ENCODE results near the gene ABI3.

ABI3 gene

GRCh38 chr17:49231563-49231894 lies 21.0 kb downstream of the ABI3 start:
- Histone ChIP-seq H3K9ac (ENCODE audit: low read length) (peak overlapping the region; percentile 42; the same call in 1 of the 2 replicates), H3F3A (ENCODE audit: insufficient read depth) (no peaks in the 10 kb centered on the region), H3K4me3 (ENCODE audit: insufficient read depth, low read length, poor library complexity, severe bottlenecking) (no peak overlapping the region), H2AFZ (ENCODE audit: low read depth, low read length, severe bottlenecking) (peak overlapping the region; percentile 84), H3K27ac (ENCODE audit: low read depth, low read length) (no peak overlapping the region), H3K9me2 (replicated peaks; ENCODE audit: insufficient read depth, low read length) (no peaks in the 10 kb centered on the region), H4K20me1 (ENCODE audit: low read depth, low read length) (no peaks in the 10 kb centered on the region), H3K4me2 (ENCODE audit: low read depth, low read length, poor library complexity, severe bottlenecking) (peak overlapping the region; percentile 76), H3K79me2 (ENCODE audit: insufficient read depth, low read length) (no peaks in the 10 kb centered on the region), H3K27me3 (ENCODE audit: low read length) (no peaks in the 10 kb centered on the region), H3K9me3 (ENCODE audit: insufficient read depth, low read length) (no peaks in the 10 kb centered on the region), H3K36me3 (ENCODE audit: low read length) (no peaks in the 10 kb centered on the region)
- no peak for TF ChIP-seq CTCF (IDR thresholded peaks at IDR 0.05; ENCODE audit: insufficient read depth, low read length, poor library complexity, severe bottlenecking)
- no peak for TF ChIP-seq EZH2phosphoT487 (conservative IDR thresholded peaks at IDR 0.05; ENCODE audit: low read length)

GRCh38 chr17:49234509-49235080 lies 24.1 kb downstream of the ABI3 start:
- H3K36me3 ChIP-seq (ENCODE audit: low read length): no peaks in the 10 kb centered on the region
- H3K9me2 ChIP-seq (replicated peaks; ENCODE audit: insufficient read depth, low read length): no peaks in the 10 kb centered on the region
- no peaks in the 10 kb centered on the region for H3K27me3 ChIP-seq (ENCODE audit: low read length)
- H3K4me3 ChIP-seq (ENCODE audit: insufficient read depth, low read length, poor library complexity, severe bottlenecking): no peak overlapping the region
- H2AFZ ChIP-seq (ENCODE audit: low read depth, low read length, severe bottlenecking): no peak overlapping the region
- H3K79me2 ChIP-seq (ENCODE audit: insufficient read depth, low read length): no peaks in the 10 kb centered on the region
- no peak overlapping the region for H3K4me2 ChIP-seq (ENCODE audit: low read depth, low read length, poor library complexity, severe bottlenecking)
- no peaks in the 10 kb centered on the region for H3F3A ChIP-seq (ENCODE audit: insufficient read depth)
- H3K9me3 ChIP-seq (ENCODE audit: insufficient read depth, low read length): no peaks in the 10 kb centered on the region
- H3K27ac ChIP-seq (ENCODE audit: low read depth, low read length): no peak overlapping the region
- no peak for TF ChIP-seq CTCF (IDR thresholded peaks at IDR 0.05; ENCODE audit: insufficient read depth, low read length, poor library complexity, severe bottlenecking)
- TF ChIP-seq EZH2phosphoT487 (conservative IDR thresholded peaks at IDR 0.05; ENCODE audit: low read length): no peak
- H4K20me1 ChIP-seq (ENCODE audit: low read depth, low read length): no peaks in the 10 kb centered on the region
- no peak overlapping the region for H3K9ac ChIP-seq (ENCODE audit: low read length)

GRCh38 chr17:49235896-49236295 lies 25.4 kb downstream of the ABI3 start:
- Histone ChIP-seq H3K9me2 (replicated peaks; ENCODE audit: insufficient read depth, low read length) (no peaks in the 10 kb centered on the region), H4K20me1 (ENCODE audit: low read depth, low read length) (no peaks in the 10 kb centered on the region), H2AFZ (ENCODE audit: low read depth, low read length, severe bottlenecking) (no peak overlapping the region), H3K4me3 (ENCODE audit: insufficient read depth, low read length, poor library complexity, severe bottlenecking) (no peak overlapping the region), H3K27ac (ENCODE audit: low read depth, low read length) (no peak overlapping the region), H3K36me3 (ENCODE audit: low read length) (no peaks in the 10 kb centered on the region), H3K79me2 (ENCODE audit: insufficient read depth, low read length) (no peaks in the 10 kb centered on the region), H3F3A (ENCODE audit: insufficient read depth) (no peaks in the 10 kb centered on the region), H3K9me3 (ENCODE audit: insufficient read depth, low read length) (no peaks in the 10 kb centered on the region), H3K27me3 (ENCODE audit: low read length) (no peaks in the 10 kb centered on the region), H3K4me2 (ENCODE audit: low read depth, low read length, poor library complexity, severe bottlenecking) (no peak overlapping the region), H3K9ac (ENCODE audit: low read length) (no peak overlapping the region)
- TF ChIP-seq CTCF (IDR thresholded peaks at IDR 0.05; ENCODE audit: insufficient read depth, low read length, poor library complexity, severe bottlenecking) (no peak), EZH2phosphoT487 (conservative IDR thresholded peaks at IDR 0.05; ENCODE audit: low read length) (no peak)

Data from SU-DHL-6 (cell line).